Keratinocyte (primary cell): Measurements from ENCODE around the gene C3orf20. TPM values are rescaled to one million over a fixed set of nuclear protein-coding genes. Genes with fewer than 3 reads are reported as not detected.

Experiments
- DNase-seq: peaks from one replicate; pipeline ENCODE4 v3.0.0-alpha.2; 2011; ENCODE audit warnings: low read depth, missing footprints, low spot score
- FAIRE-seq: peaks from 2 replicates; lab custom pipeline; 2011; peaks lifted over from hg19 to GRCh38; lab: Jason Lieb, UNC
- H2AFZ ChIP-seq: 2 replicates; pipeline ENCODE4 v1.6.0; 2012; ENCODE audit warnings: low read length, control low read depth, inconsistent platforms; ENCODE audit not compliant: control insufficient read depth
- H3K27ac ChIP-seq: 2 replicates; pipeline ENCODE4 v1.5.1; 2011; ENCODE audit warnings: low read length; ENCODE audit not compliant: control insufficient read depth, insufficient read depth
- H3K27me3 ChIP-seq: 3 replicates; pipeline ENCODE4 v1.6.0; 2011; ENCODE audit warnings: low read length; ENCODE audit not compliant: control insufficient read depth, insufficient read depth; ENCODE audit errors: extremely low read depth
- H3K36me3 ChIP-seq, 2 experiments: 2 replicates in 1 of 2; 3 replicates in 1 of 2; pipeline ENCODE4 v1.5.1; 2011; ENCODE audit warnings: low read length in 2 of 2, mild to moderate bottlenecking in 1 of 2; ENCODE audit not compliant: control insufficient read depth in 2 of 2, insufficient read depth in 2 of 2; ENCODE audit errors: extremely low read depth in 1 of 2
- H3K4me1 ChIP-seq: 3 replicates; pipeline ENCODE4 v1.5.1; 2011; ENCODE audit warnings: low read length; ENCODE audit not compliant: control insufficient read depth, insufficient read depth; ENCODE audit errors: extremely low read depth
- H3K4me2 ChIP-seq: 3 replicates; pipeline ENCODE4 v1.6.0; 2011; ENCODE audit warnings: low read depth, low read length; ENCODE audit not compliant: control insufficient read depth, insufficient read depth; ENCODE audit errors: extremely low read depth
- H3K4me3 ChIP-seq, 3 experiments: fragments of 200-600 bp in 1 of 3; sonication (generic) in 1 of 3; 2 replicates in 2 of 3; 3 replicates in 1 of 3; pipeline ENCODE4 v1.5.1; 2011 to 2016; ENCODE audit warnings: low read length in 3 of 3, mild to moderate bottlenecking in 3 of 3, control low read depth in 2 of 3, inconsistent platforms in 1 of 3, low read depth in 1 of 3, mixed read lengths in 1 of 3, mixed run types in 1 of 3, moderate library complexity in 1 of 3; ENCODE audit not compliant: control insufficient read depth in 2 of 3, insufficient read depth in 2 of 3; ENCODE audit errors: extremely low read depth in 1 of 3
- H3K79me2 ChIP-seq: 2 replicates; pipeline ENCODE4 v1.6.0; 2012; ENCODE audit warnings: low read length; ENCODE audit not compliant: control insufficient read depth, insufficient read depth
- H3K9ac ChIP-seq: 3 replicates; pipeline ENCODE4 v1.6.0; 2011; ENCODE audit warnings: low read length; ENCODE audit not compliant: control insufficient read depth, insufficient read depth; ENCODE audit errors: extremely low read depth
- H3K9me1 ChIP-seq: 3 replicates; pipeline ENCODE4 v1.6.0; 2011; ENCODE audit warnings: low read length; ENCODE audit not compliant: control insufficient read depth, insufficient read depth; ENCODE audit errors: extremely low read depth
- H3K9me3 ChIP-seq: 2 replicates; pipeline ENCODE4 v1.5.1; 2012; ENCODE audit warnings: low read depth, low read length; ENCODE audit not compliant: control insufficient read depth
- H4K20me1 ChIP-seq: 3 replicates; pipeline ENCODE4 v1.6.0; 2011; ENCODE audit warnings: low read length; ENCODE audit not compliant: control insufficient read depth, insufficient read depth; ENCODE audit errors: extremely low read depth
- CTCF ChIP-seq, 3 experiments: IDR thresholded peaks in 1 of 3; conservative IDR thresholded peaks in 1 of 3; optimal IDR thresholded peaks in 1 of 3; 2 replicates in 2 of 3; 3 replicates in 1 of 3; pipeline versions ENCODE3 to v1.5.1; 2011; ENCODE audit warnings: low read length in 3 of 3, mild to moderate bottlenecking in 3 of 3, moderate library complexity in 2 of 3, control low read depth in 1 of 3, inconsistent platforms in 1 of 3; ENCODE audit not compliant: insufficient read depth in 2 of 3; ENCODE audit errors: extremely low read depth in 1 of 3
- EZH2 ChIP-seq: IDR thresholded peaks from one replicate; pipeline ENCODE4 v1.6.1; 2012; ENCODE audit warnings: inconsistent platforms, mild to moderate bottlenecking, low read length, moderate library complexity
- dilution Hi-C: fragments of 300-500 bp; cut with MboI; formaldehyde crosslinking; loops from one replicate; pipeline ENCODE4 v1.7.0; 2020; ENCODE audit warnings: low sequenced_read_pairs; ENCODE audit not compliant: extremely low pct_ligation_motif_present
- polyA plus RNA-seq, 5 experiments: library from polyadenylated mRNA; depleted of rRNA in 3 of 5; stranded (reverse) in 3 of 5; stranded (forward) in 1 of 5; unstranded in 1 of 5; fragments of >200 nt; gene quantifications; 1 replicate in 1 of 5; 2 replicates in 3 of 5; 3 replicates in 1 of 5; pipeline versions ENCODE4 v1.2.1 to v1.2.3, GENCODE V29; 2011 to 2012; ENCODE audit warnings: missing spikeins in 2 of 5, low read depth in 1 of 5, low replicate concordance in 1 of 5

Gene C3orf20
- polyA plus RNA-seq, 1 donor (not counting 4 experiments of a cell fraction or from before 2014, with no cell fraction given), result not detected

GRCh38 chr3:14758959-14759358 lies 84.0 kb downstream of the C3orf20 start:
- TF ChIP-seq CTCF (optimal IDR thresholded peaks at IDR 0.05 in 1 of 3, IDR thresholded peaks at IDR 0.05 in 1 of 3, conservative IDR thresholded peaks at IDR 0.05 in 1 of 3; ENCODE audit: extremely low read depth in 1 of 3, insufficient read depth in 2 of 3, low read length in 3 of 3) (no peak), EZH2 (no peak)
- Histone ChIP-seq H3K4me2 (no peak overlapping the region), H3K79me2 (no peaks in the 10 kb centered on the region), H3K36me3 (no peaks in the 10 kb centered on the region), H3K4me1 (no peaks in the 10 kb centered on the region), H3K27me3 (no peaks in the 10 kb centered on the region), H4K20me1 (no peaks in the 10 kb centered on the region), H3K9ac (no peak overlapping the region), H3K9me3 (no peaks in the 10 kb centered on the region), H3K27ac (no peak overlapping the region), H3K4me3 (no peak overlapping the region), H3K9me1 (no peaks in the 10 kb centered on the region), H2AFZ (no peak overlapping the region)
- DNase-seq, result no peak
- dilution Hi-C loops, result no loop called here
- FAIRE-seq, result no peak

GRCh38 chr3:14760185-14760584 lies 85.2 kb downstream of the C3orf20 start:
- no peaks in the 10 kb centered on the region for H3K36me3 ChIP-seq
- H4K20me1 ChIP-seq, result no peaks in the 10 kb centered on the region
- no peak overlapping the region for H2AFZ ChIP-seq
- no peaks in the 10 kb centered on the region for H3K27me3 ChIP-seq
- no peaks in the 10 kb centered on the region for H3K4me1 ChIP-seq
- H3K9me1 ChIP-seq, result no peaks in the 10 kb centered on the region
- H3K4me3 ChIP-seq, result no peak overlapping the region
- no peak for FAIRE-seq
- TF ChIP-seq EZH2, result no peak
- no peak for TF ChIP-seq CTCF (optimal IDR thresholded peaks at IDR 0.05 in 1 of 3, IDR thresholded peaks at IDR 0.05 in 1 of 3, conservative IDR thresholded peaks at IDR 0.05 in 1 of 3; ENCODE audit: extremely low read depth in 1 of 3, insufficient read depth in 2 of 3, low read length in 3 of 3)
- H3K27ac ChIP-seq, result no peak overlapping the region
- no peaks in the 10 kb centered on the region for H3K9me3 ChIP-seq
- no peak for DNase-seq
- dilution Hi-C loops, result no loop called here
- no peak overlapping the region for H3K4me2 ChIP-seq
- H3K79me2 ChIP-seq, result no peaks in the 10 kb centered on the region
- H3K9ac ChIP-seq, result no peak overlapping the region
